Left colon (tissue), 2 donors: ENCODE data around the gene EMC6. TPM values are rescaled to one million over a fixed set of nuclear protein-coding genes. Genes with fewer than 3 reads are reported as not detected.
"Not testable (repeated sequence)": the region's sequence is repeated elsewhere in the genome, so short reads cannot be mapped to it uniquely, and the experiment has no call there.

ENCODE experiments used
- ATAC-seq: fragments of 200-7000 bp; cut with Tn5 transposase; one replicate; pipeline ENCODE4 v1.9.1; 2020; ENCODE audit warnings: mild to moderate bottlenecking, moderate library complexity
- DNase-seq, 2 donors: peaks; one replicate each; pipeline ENCODE4 v3.0.0-alpha.2; 2020
- intact Hi-C, 2 donors: fragments of 100-400 bp; cut with DNase I in 1 of 2; cut with micrococcal nuclease in 1 of 2; formaldehyde crosslinking; loops; one replicate each; pipeline versions ENCODE4 v1.11.2 to v1.14.0; 2022; cut with DNase I, micrococcal nuclease
- total RNA-seq, 2 donors: library from RNA; stranded (reverse); fragmentation: NEBNext Ultra II Directional; extraction: Animal tissue kit (Norgen Biotek cat#: 25700); gene quantifications; one replicate each; pipeline ENCODE4 v1.2.1, GENCODE V29; 2021
- donor health status: DM: no; HTN: no; CAD: no.
- donor health status: DM: yes; HTN: yes; CAD: no.

Gene EMC6
- total RNA-seq, 2 donors from 2014 or later, result 29.7 to 36.0 TPM

DNA sequence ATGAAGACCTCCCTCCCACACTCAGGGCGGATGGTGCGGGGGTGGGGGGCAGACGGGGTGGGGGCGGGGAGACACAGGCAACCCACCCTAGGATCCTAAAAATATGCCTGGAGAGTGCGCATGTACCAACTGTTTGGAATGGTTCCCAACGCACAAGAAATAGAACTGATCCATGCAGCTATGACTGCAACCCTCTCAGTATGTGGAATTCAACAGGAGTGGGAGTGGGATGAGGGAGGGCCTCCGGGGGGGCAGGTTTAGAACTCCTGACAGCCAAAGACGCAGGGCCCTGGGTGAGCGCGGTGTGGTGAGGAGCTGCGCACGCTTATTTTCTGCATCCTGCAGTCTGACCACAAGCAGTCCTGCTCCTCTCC lies 28.5 kb downstream of the EMC6 start:
- ATAC-seq, result no peak
- intact Hi-C loops, result no loop called here
- no peak for DNase-seq

DNA sequence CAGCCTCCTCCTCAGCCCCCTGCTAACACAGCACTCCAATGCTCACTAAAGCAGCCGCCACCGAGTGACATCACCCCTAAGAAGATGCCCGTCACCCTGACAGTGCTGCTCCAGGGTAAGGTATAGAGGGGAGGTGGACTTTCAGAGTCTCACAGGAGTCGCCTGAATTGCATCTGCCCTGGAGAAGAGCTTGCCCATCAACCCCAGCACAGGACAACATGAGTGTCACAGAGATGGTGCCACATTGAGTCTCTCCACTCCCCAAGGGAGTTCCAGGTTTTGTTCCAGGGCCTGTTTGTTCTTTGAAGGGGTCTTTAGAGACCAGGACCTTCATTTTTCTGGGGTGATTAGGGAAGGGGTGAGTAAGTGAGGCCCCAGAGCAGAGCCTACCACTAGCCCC lies 29.5 kb downstream of the EMC6 start:
- intact Hi-C loops, result no loop called here
- DNase-seq, result no peak
- no peak for ATAC-seq

DNA sequence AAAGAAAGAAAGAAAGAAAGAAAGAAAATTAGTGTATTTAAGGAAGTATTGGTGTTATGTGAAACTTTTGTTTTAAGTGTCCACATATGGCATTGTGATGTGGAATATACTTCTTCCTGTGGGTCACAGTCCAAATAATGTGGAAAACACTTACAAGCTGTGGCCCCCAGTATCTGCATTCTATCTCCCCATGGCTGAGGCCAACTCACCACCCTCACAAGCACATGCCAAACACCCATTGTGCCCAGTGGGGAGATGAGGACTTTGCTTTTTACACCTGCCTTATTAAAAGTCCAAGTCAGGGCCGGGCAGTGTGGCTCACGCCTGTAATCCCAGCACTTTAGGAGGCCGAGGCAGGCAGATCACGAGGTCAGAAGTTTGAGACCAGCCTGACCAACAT lies 31.3 kb downstream of the EMC6 start:
- ATAC-seq (no peak), DNase-seq (no peak)
- intact Hi-C loops, result no loop called here

DNA sequence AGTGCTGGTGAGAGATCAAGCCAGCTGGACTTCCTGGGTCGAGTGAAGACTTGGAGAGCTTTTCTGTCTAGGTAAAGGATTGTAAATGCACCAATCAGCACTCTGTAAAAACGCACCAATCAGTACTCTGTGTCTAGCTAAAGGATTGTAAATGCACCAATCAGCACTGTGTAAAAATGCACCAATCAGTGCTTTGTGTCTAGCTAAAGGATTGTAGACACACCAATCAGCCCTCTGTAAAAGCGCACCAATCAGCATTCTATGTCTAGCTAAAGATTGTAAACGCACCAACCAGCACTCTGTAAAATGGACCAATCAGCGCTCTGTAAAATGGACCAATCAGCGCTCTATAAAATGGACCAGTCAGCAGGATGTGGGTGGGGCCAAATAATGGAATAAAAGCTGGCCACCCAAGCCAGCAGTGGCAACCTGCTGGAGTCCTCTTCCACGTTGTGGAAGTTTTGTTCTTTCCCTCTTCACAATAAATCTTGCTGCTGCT lies 33.5 kb downstream of the EMC6 start:
- ATAC-seq, result not testable (repeated sequence)

DNA sequence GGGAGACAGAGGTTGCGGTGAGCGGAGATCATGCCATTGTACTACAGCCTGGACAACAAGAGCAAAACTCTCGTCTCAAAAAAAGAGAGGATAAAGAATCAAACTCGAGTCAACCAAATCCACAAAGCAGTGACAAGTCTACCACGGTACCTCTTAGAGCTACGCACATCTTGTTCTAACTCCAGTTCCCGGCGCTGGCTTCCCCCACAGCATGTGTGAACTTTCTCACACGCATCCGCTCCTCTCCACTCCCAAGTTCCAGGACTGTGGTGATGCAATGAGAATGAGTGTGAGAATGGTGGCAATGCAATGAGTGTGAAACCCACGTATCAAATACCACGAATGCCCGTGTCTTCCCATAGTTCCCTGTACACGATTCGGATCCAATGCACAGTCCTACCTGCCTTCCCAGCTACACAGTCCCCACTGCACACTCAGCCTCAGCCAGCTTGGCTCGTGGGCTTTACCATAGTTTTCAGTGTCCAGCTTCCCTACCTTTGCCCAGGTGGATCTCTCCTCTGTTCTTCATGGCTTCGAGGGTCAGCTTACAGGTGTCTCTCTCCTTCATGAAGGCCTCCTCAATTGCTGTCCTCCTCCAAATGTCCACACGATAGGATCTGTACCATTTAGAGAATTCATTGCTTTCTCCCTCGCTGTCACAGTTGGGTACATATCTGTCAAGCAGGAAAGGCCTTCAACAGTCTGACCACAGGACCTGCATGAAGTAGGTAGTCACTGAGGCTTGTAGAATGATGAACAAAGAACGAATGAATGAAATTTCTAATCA lies 36.5 kb downstream of the EMC6 start:
- ATAC-seq, result no peak
- intact Hi-C loops, result no loop called here
- DNase-seq, result no peak

More for the DNA sequence above, 33.5 kb downstream of the EMC6 start:
- intact Hi-C loops, DNase-seq: not testable (repeated sequence)

DNA sequence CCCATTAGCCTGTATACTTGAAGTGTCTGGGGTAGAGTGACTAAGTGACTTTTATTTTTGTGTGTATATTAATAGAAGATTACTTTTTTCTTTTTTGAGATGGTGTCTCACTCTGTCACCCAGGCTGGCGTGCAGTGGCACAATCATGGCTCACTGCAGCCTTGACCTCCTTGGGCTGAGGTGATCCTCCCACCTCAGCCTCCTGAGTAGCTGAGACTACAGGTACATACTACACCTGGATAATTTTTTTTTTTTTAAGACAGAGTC lies 37.0 kb downstream of the EMC6 start:
- ATAC-seq, intact Hi-C loops, DNase-seq: not testable (repeated sequence)

DNA sequence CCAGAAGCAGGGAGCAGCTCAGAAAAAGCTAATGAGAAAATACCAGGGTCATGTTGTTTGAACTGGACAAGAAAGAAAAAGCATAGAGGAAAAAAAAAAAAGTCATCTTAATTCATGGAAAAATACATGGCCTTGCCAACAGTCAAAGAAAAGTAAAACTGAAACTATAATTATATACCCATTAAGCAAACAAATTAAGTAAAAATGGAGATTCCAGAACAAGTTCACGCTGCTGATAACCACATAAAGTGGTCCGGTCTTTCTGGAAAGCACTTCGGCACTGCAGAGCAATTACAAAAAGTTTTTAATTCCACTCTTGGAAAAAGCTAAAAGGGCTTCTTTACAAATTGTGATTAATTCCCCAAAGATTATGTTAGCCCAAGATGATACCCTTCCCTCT lies 39.8 kb downstream of the EMC6 start:
- no peak for ATAC-seq
- intact Hi-C loops, result no loop called here
- DNase-seq, result no peak

DNA sequence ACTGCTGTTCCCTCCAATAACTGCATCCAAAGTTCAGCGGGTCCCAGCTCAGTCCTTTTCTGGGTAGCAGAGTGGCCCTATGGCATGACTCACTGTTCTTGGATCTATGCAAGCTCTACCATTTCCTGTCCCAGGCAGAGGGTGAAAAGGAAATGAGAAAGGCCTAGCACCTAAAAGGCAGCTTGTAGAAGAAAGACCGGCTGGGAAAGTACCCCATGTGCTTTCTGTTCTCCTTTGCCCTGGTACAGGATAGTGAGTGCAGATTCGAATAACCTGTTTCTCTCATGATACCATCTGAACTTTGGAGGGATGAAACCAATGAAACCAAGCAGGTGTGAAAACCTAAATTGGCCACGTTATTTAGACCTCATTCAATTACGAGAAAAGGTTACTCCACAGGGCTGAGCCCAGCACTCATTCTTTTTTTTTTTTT lies 42.4 kb downstream of the EMC6 start:
- DNase-seq (no peak), ATAC-seq (peak; percentile 60)
- intact Hi-C loops, result no loop called here

DNA sequence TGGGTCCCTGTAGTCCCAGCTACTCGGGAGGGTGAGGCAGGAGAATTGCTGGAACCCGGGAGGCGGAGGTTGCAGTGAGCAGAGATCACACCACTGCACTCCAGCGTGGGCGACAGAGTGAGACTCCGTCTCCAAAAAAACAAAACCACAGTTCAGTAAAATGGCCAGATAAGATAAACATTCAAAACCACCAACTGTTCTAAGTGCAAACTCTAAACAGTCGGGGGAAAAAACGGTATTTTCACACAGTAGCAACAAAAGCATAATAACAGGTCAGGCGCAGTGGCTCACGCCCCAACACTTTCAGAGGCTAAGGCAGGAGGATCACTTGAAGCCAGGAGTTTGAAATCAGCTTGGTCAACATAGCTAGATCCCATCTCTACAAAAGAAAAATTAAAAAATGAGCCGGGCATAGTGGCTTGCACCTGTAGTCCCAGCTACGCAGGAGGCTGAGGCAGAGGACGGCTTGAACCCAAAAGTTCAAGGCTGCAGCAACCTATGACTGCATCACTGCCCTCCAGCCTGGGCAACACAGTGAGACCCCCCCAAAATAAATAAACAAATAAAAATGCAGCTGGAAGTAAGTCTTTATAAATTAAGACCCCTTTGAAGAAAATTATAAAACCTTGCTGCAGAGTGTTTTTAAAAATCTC lies 44.3 kb downstream of the EMC6 start:
- intact Hi-C loops, result no loop called here
- DNase-seq, result no peak
- ATAC-seq, result no peak

DNA sequence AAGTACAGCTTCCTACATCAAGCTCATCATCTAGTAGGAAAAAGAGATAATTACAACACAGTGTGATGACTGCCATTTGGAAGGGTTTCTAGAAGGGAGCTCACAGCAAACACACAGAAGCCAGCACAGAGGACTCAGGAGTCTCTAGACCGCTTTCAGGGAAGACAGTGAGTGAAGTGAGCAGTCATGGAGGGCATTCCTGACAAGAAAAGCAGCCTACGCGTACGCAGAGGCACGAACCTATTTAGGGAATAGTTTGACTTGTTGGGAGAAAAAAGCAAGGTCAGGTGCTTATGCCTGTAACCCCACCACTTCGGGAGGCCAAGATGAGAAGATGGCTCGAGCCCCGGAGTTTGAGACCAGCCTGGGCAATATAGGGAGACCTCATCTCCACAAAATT lies 46.7 kb downstream of the EMC6 start:
- DNase-seq (no peak), ATAC-seq (no peak)

DNA sequence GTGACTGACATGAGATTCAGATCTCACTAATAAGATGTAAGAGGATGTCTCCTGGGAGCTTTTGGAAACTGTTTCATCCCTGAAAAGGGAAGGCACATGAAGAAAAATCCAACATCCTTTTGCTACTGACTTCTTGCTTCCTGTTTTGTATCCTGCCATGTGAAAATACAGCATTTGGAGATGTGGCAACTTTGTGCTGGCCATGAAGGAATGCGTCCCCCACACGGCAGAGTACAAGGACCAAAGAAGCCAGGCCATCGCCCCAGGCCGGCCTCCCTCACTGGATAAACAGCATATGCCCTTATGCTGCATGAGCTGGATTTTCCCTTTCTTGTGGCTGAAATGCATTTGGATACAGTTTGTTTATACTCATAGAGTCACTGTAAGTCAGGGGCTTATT lies 49.6 kb downstream of the EMC6 start:
- intact Hi-C loops, result no loop called here
- DNase-seq (no peak), ATAC-seq (no peak)

More for the DNA sequence above, 46.7 kb downstream of the EMC6 start:
- intact Hi-C loops, result no loop called here

DNA sequence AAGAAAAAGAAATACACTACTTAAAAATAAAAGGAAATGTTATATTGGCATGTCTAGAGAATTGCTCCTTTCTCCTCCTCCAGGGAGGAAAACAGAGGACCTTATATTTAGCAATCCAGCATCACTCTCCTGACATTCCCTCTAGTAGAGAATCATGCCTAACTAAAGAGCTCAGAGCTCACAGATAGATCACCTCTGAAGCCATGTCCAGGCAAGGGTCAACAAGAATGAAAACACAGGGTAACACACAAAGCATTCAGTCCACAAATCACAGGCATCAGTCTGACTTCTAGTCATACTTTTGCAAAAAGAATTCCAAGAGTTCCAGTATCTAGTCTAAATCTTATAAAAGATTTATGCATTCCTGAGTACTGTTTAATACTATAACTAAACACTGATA lies 50.7 kb downstream of the EMC6 start:
- ATAC-seq, result no peak
- intact Hi-C loops, result no loop called here

More for the DNA sequence above, 50.7 kb downstream of the EMC6 start:
- DNase-seq, result no peak

Other genes with a start within 250 kb of the EMC6 start
- not detected for gene OR1E2, start 235.0 kb upstream of the EMC6 start, total RNA-seq
- not detected for gene SPATA22, start 197.0 kb upstream of the EMC6 start, total RNA-seq
- 1 to 10 TPM; 1.0 to 3.1 TPM for gene ASPA, start 192.8 kb upstream of the EMC6 start, total RNA-seq
- 1 to 10 TPM in 1 of 2 donors, under 1 TPM in 1; 0.43 to 1.5 TPM for gene TRPV3, start 111.0 kb upstream of the EMC6 start, total RNA-seq
- 1 to 10 TPM; 6.3 to 8.6 TPM for gene TRPV1, start 59.4 kb upstream of the EMC6 start, total RNA-seq
- 10 to 100 TPM; 19.1 to 19.6 TPM for gene SHPK, start 32.6 kb upstream of the EMC6 start, total RNA-seq
- gene CTNS, start 32.1 kb upstream of the EMC6 start, total RNA-seq, result 1 to 10 TPM; 7.7 to 8.0 TPM
- gene TAX1BP3, start 234 bp upstream of the EMC6 start, total RNA-seq, result 100 to 1,000 TPM; 231 to 293 TPM
- gene P2RX5, start 27.3 kb downstream of the EMC6 start, total RNA-seq, result 1 to 10 TPM; 1.6 to 2.6 TPM
- 1 to 10 TPM; 1.1 to 2.6 TPM for gene HASPIN, start 55.1 kb downstream of the EMC6 start, total RNA-seq
- gene ITGAE, start 132.4 kb downstream of the EMC6 start, total RNA-seq, result 10 to 100 TPM; 15.6 to 16.2 TPM
- 10 to 100 TPM; 35.9 to 42.5 TPM for gene NCBP3, start 177.4 kb downstream of the EMC6 start, total RNA-seq
- gene CAMKK1, start 224.2 kb downstream of the EMC6 start, total RNA-seq, result 1 to 10 TPM; 5.0 to 6.3 TPM
- gene P2RX1, start 247.7 kb downstream of the EMC6 start, total RNA-seq, result 1 to 10 TPM; 2.8 to 5.9 TPM